NCI-H1417 treated with DMSO at 0.1 percent for 48 hours (cell line): ENCODE results near the gene LGMN.
"Not testable (repeated sequence)": the region's sequence is repeated elsewhere in the genome, so short reads cannot be mapped to it uniquely, and the experiment has no call there.

Experiments
- DNase-seq: peaks from one replicate; lab custom pipeline; 2025; lab: John Stamatoyannopoulos, UW

Gene LGMN

GRCh38 chr14:92726135-92726932 is 22.1 kb downstream of the LGMN start:
- no peak for DNase-seq

- DNase-seq: no peak
Observed at GRCh38 chr14:92724516-92725340, 23.7 kb downstream of the LGMN start.

- no peak for DNase-seq
Observed at GRCh38 chr14:92719890-92720323, 28.5 kb downstream of the LGMN start.

GRCh38 chr14:92719421-92719820 is 29.0 kb downstream of the LGMN start:
- DNase-seq: no peak

- DNase-seq: no peak
Observed at GRCh38 chr14:92718664-92719063, 29.8 kb downstream of the LGMN start.

GRCh38 chr14:92717571-92718042 is 30.8 kb downstream of the LGMN start:
- DNase-seq: no peak

GRCh38 chr14:92716131-92716530 is 32.3 kb downstream of the LGMN start:
- no peak for DNase-seq

- DNase-seq: not testable (repeated sequence)
Observed at GRCh38 chr14:92714739-92715307, 33.6 kb downstream of the LGMN start.

- DNase-seq: no peak
Observed at GRCh38 chr14:92712654-92713051, 35.8 kb downstream of the LGMN start.

GRCh38 chr14:92711976-92712653 is 36.3 kb downstream of the LGMN start:
- no peak for DNase-seq

- DNase-seq: no peak
Observed at GRCh38 chr14:92710001-92710341, 38.5 kb downstream of the LGMN start.

- no peak for DNase-seq
Observed at GRCh38 chr14:92709340-92710000, 39.0 kb downstream of the LGMN start.

GRCh38 chr14:92706386-92706785 is 42.0 kb downstream of the LGMN start:
- DNase-seq: no peak

GRCh38 chr14:92704821-92705220 is 43.6 kb downstream of the LGMN start:
- no peak for DNase-seq

GRCh38 chr14:92704036-92704804 is 44.2 kb downstream of the LGMN start:
- DNase-seq: no peak

- no peak for DNase-seq
Observed at GRCh38 chr14:92703516-92703915, 44.9 kb downstream of the LGMN start.

- no peak for DNase-seq
Observed at GRCh38 chr14:92702441-92702918, 45.9 kb downstream of the LGMN start.

GRCh38 chr14:92701826-92702225 is 46.6 kb downstream of the LGMN start:
- no peak for DNase-seq

- DNase-seq: no peak
Observed at GRCh38 chr14:92698393-92698792, 50.0 kb downstream of the LGMN start.

- DNase-seq: no peak
Observed at GRCh38 chr14:92696366-92696765, 52.1 kb downstream of the LGMN start.

- DNase-seq: no peak
Observed at GRCh38 chr14:92695562-92695961, 52.9 kb downstream of the LGMN start.
